Activated CD4-positive, alpha-beta T cell treated with anti-CD3 and anti-CD28 coated beads for 1 hour (primary cell): ENCODE measurements around the gene GAS2L1.

Experiments
- DNase-seq: peaks from one replicate; pipeline ENCODE4 v3.0.0-alpha.2; 2020

The GAS2L1 gene

GRCh38 chr22:29306175-29306834 lies at the start of gene GAS2L1:
TSS of gene GAS2L1 (plus strand) at chr22:29306650. CDS start at chr22:29308106, 1,456 bp downstream.
- no peak for DNase-seq

DNA sequence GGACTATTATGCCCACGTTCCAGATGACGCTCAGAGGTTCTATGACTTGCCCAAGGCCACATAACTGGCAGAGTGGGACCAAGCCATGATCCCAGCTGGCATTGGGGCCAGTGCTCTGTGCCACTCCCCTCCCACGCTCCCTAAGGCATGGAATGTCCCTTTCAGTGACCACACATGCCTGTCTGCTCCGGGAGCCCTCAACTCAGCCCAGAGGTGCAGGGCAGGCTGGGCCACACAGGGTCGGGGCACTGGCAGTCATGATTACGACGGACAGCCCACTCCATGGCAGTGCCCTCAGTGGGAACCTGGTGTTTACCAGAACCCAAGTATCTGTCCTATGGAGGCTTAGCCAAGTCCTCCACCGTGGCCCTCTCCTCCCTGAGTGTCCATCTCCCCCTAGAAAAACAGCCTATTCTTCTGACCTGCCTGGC lies 48.7 kb upstream of the GAS2L1 start:
- DNase-seq, result no peak

DNA sequence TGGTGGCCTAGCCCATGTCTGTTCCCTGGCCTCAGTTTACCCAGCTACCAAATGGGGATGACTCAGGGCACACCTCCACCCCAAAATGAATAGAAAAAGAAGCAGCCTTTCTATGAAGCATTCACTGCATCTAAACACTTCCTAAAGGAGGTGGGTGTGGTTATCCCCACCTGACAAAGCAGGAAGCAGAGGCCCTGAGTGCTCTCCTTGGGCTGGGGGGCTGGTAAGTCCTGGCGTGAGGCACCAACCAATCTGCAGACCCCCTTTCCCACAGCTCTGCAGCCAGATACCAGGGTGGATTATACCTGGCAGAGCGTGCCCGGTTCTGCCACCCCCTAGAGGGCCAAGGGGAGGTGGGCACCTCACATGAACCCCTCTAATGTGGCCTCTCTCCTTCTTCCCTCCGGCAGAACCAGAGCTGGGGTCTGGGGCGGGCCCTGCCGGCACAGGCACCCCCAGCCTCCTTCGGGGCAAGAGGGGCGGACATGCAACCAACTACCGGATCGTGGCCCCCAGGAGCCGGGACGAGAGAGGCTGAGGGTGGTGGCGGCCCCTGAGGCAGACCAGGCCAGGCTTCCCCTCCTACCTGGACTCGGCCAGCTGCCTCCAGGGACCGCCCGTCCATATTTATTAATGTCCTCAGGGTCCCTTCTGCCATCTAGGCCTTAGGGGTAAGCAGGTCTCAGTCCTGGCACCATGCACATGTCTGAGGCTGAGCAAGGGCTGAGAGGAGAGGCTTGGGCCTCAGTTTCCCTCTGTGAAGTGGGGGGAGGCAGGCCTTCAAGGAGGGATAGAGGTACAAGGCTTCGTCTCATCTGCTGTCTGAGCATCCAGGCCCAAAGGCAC lies 47.8 kb upstream of the GAS2L1 start:
- no peak for DNase-seq

DNA sequence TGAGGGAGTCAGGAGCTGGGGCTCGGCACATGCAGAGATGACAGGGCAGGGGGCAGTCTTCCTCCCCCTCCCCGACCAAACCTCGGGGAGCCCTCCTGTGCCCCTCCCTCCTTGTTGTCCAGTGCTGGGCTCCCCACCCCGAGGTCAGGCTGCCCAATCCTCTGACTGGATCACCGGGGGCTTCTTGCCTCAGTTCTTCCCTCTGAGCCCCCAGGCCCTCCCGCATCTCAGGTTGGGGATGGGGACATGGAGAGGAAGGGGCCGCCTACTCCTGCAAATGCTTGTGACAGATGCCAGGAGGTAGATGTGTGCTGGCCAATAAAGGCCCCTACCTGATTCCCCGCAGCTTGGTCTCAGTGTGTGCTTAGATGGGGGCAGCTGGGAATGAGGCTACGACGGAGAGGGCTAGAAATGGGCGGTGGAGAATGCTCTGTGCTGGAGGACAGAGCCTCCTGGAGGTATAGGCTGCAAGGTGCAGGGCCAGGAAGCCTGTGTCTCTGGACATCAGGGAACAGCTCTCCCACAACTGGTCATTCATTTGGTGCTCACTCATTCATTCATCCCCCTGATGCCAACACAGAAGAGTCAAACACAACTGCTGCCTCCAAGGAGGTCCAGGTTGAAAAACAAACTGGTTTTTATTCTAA lies 47.1 kb upstream of the GAS2L1 start:
- no peak for DNase-seq

DNA sequence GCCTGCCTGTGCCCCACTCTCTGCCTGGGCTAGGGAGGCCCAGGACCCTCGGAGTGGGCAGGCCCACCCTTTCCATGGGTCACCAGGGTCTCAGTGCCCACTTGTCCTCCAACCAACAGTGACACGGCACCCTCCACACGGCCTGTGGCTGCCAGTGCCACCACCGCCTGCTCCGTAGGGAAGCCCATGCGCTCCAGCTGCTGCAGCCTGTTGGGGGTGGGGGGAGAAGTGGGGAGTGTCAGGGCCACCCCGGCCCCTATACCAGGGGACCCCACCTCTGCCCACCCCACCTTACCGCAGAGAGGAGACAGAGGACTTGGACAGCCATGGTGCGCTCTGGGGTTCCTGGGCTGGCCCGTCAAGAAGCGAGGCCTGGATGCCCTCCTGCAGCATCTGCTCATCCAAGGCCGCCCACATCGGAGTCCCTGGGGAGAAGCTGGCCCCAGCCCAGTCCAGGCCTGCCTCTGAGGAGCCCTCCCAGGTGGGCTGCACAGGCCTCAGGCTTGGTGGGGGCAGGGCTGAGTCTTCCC lies 46.4 kb upstream of the GAS2L1 start:
- DNase-seq, result no peak

DNA sequence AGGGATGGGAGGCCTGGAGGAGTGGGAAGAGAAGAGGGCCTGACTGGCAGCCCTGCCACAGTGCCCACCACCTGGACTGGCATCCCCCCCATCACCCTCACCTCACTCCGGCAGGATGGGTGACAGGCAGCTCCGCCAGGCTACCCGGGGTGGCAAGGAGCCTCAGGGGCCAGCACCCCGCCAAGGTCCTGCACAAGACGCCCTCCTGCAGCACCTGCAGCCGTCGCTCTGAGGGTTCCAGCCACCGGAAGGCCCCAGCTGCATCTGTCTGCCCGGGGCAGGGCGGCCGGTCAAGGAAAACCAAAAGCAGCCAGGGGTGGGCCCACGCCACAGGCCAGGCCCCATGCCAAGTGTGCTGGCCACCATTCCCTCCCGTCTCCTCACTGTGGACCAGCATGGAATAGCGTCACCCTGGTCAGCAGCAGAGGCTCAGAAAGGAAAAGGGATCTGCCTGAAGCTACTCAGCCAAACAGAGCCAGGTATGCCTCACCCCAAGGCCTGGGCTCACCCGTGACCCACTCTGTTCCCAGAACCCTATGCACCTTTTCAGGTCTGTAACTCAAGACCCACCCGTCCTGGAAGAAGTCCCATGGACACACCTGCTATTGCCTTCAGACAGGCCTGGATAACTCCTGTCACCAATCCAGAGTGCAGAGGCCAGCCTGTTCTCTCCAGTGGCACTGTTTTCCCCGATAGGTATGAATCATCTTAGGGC lies 45.7 kb upstream of the GAS2L1 start:
- no peak for DNase-seq

DNA sequence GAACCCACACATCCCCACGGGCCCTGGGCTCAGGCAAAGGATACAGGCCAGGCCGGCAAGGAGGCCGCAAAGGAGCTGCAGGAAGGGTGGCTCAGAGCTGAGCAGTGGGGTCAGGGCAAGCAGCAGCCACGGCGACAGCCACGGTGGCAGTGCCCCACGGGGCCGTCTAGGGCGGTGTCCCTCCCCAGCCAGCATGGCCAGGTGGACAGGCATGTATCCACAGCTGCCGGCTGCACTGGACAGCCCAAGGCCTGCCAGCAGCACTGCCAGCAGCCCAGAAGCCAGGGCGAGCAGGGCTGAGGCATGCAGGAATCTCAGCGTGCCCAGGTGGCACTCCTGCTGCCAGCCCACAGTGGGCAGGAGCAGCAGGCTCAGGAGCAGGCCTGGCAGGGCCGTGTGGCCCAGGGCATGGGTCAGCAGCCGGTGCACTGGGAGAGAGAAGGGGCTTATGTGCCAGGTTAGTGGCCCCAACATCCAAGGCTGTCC lies 42.6 kb upstream of the GAS2L1 start:
- DNase-seq, result no peak

DNA sequence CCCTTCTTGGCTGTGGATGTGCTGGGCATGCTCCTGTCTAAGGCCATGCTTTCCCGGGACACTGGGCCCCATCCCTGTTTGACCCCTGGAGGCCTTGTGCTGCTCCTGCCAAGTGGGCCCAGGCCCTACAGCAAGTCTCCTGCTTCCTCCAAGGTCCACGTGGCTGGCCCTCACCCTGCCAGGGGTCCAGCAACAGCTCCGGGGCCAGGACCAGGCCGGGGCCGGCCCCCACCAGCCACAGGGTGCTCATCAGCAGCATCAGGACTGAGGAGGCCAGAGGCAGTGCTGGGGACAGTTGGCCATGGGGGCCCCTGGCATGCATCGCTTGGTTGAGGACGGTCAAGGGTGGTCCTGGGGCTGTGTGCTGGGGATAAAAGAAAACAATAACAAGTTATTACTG lies 41.1 kb upstream of the GAS2L1 start:
- no peak for DNase-seq

GRCh38 chr22:29265929-29266328 lies 40.5 kb upstream of the GAS2L1 start:
- no peak for DNase-seq

GRCh38 chr22:29266564-29267461 lies 39.6 kb upstream of the GAS2L1 start:
- DNase-seq, result no peak

DNA sequence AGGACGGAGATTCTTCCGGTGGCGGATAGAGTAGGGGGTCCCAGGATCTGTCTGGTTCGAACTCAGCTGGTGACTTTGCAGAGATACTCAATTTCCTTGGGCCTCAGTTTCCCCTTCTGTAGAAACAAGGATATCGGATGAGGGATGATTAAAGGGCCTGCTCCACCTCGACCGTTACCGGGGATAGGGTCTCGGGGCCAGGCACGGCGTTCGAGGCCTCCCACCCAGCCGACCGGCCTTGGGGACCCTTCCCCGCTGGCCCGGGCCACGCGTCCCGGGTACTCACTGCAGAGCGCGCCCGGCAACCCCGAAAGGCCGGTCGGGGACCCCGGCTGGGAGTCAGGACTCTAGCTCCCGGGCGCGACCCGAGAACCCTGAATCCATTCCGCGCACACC lies 39.0 kb upstream of the GAS2L1 start:
- DNase-seq, result no peak

DNA sequence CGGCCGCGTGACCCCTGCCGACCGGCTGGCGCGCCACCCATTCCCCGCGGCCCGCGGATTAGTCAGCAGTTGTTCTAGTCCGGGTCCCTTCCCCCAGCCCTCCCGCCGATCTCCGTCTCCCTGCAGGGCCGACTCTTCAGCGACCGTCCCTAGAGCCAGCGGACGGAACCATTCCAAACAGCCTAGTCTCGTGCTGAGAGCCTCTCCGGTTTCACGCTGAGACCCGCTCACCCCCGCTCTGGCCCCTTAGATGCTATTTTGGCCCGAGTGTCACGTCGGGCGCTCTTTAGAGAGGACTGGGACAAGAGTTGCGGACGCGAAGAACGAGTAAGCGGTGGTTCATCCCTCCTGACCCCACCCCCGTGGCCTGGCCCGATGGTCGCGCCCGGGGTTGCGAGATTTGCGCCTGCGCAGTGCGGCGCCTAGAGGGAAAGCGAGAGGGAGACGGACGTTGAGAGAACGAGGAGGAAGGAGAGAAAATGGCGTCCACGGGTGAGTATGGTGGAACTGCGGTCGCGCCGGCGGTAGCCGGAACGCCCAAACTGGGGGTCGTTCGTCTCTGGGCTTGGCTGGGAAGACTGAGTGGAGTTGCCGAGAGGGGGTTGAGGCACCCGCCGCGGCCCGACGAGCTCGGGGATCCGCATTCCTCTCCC lies 38.5 kb upstream of the GAS2L1 start, which contains the start of the genes EWSR1 and RHBDD3:
Gene EWSR1 (plus strand): TSS at position 411 of the 653 bp plus-strand sequence. CDS start 69 bp downstream, at position 480.
Gene RHBDD3 (minus strand): TSS at position 124 of the 653 bp plus-strand sequence. CDS start 2,355 bp downstream, outside the sequence.
- DNase-seq, result peak; percentile 95

GRCh38 chr22:29268511-29269229 lies 37.8 kb upstream of the GAS2L1 start:
- DNase-seq, result no peak

GRCh38 chr22:29269230-29269604 lies 37.2 kb upstream of the GAS2L1 start:
- no peak for DNase-seq

GRCh38 chr22:29269731-29270474 lies 36.5 kb upstream of the GAS2L1 start:
- no peak for DNase-seq

DNA sequence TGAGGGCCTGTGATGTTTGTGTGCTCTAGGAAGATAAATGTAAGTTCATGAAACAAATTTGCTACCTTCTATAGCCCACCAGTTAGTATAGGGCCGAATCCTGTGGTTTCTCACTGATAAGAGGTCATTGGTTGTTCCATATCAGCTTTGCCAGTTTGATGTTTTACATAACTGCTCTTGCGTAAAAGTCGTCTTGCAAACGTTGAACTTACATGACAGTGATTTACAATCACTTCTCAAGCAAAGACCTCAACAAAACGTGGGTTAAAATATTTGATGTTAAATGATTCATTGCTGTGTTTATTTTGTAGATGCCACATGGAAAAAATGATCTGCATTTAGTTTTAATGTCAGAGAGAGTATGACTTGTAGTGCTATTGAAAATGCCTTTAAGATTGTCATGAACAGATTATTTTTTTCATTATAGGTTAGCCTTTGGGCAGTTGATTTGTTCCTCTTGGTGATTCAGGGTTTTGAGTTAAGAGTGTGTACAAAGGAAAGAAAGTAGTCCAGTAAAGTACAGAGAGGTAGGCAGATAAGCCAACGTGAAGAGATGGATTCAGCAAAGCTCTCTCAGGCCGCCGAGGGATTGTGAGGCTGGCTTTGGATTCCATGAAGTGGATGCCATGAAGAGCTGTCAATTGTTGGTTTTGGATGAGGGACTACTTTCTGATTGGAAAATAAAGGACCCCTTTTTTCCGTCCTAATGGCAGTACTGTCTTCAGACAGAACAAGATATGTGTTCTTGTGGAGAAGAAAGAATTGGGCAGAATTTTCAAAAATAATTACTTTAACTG lies 35.8 kb upstream of the GAS2L1 start:
- no peak for DNase-seq

- no peak for DNase-seq
Observed at GRCh38 chr22:29272624-29273023, 33.8 kb upstream of the GAS2L1 start.

DNA sequence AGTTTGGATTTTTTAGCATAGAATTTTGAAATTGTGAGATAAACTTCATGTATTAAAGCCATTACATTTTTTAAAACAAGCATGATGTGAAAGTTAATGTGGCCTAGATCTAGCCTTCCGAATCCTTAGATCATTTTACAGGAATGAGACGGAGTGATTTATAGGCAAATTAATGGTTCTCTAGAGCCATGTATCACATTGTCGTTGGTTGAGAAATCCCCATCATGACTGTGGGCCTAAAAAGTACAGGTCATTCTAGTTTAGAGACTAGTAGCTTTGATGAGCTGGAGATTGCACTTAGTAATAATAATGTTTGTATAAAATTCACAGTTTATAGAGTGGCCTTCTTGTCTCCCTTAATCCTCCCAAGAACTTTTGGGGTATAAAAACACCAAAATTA lies 31.3 kb upstream of the GAS2L1 start:
- no peak for DNase-seq
